ENCODE data around the gene SLC12A6.

DNA sequence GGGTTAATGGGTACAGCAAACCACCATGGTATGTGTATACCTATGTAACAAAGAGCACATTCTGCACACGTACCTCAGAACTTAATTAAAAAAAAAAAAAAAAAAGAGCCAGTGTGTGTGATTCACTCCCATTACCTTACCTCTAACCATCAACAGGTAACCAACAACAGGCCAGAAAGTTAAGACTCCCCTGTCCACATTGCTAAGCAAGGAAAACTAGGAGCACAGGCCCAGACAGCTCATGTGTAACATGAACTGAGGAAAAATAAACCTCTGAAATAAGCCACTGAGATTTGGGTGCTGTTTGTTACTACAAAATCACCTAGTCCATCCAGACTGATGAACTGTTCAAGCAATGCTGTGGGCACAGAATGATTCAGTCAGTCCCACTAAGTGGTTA is 133.6 kb downstream of the SLC12A6 start:
- TF ChIP-seq POLR2AphosphoS5 (IDR thresholded peaks at IDR 0.05; ENCODE audit: borderline replicate concordance, low read depth, low read length) (no peak), EZH2 (IDR thresholded peaks at IDR 0.05) (no peak), FOXP2 (optimal IDR thresholded peaks at IDR 0.05; ENCODE audit: control extremely low read depth, extremely low read length, insufficient read depth) (no peak)

Measured in SK-N-MC (cell line).